Ishikawa (cell line): ENCODE measurements around the gene PRG2.

Experiments
- EP300 ChIP-seq: IDR thresholded peaks from 2 replicates; pipeline ENCODE4 v1.6.1; 2012; ENCODE audit warnings: borderline replicate concordance
- TAF1 ChIP-seq: IDR thresholded peaks from 2 replicates; pipeline ENCODE4 v1.6.1; 2012; ENCODE audit warnings: low read depth, mild to moderate bottlenecking

DNA sequence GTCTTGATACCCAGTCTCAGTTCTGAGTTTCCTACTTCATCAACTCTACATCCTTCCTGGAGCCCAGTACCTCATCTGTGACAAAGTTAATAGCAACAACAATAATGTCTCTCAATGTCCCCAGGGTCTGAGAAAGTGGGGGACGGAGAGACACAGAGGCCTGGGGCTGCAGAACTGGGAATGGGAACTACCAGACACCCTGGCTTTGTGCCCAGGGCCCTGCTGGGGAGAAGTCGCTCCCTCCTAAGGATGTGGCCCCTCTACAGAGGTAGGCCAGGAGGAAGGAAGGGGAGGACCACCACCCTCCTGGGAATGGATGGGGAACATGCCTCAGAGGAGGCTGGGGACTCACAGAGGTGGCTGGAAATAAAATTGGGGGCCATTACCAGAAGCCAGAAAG lies 15.0 kb downstream of the PRG2 start:
- TF ChIP-seq EP300 (no peak), TAF1 (no peak)
